Erythroblast (primary cell): ENCODE data around the gene XRCC5.

Source experiments
- GATA1 ChIP-seq: IDR thresholded peaks from 2 replicates; pipeline ENCODE4 v1.6.1; 2011; ENCODE audit warnings: low read depth, mild to moderate bottlenecking, control low read depth, low read length, moderate library complexity
- POLR2A ChIP-seq: IDR thresholded peaks from 2 replicates; pipeline ENCODE4 v1.6.1; 2011; ENCODE audit warnings: mild to moderate bottlenecking, low read length

DNA sequence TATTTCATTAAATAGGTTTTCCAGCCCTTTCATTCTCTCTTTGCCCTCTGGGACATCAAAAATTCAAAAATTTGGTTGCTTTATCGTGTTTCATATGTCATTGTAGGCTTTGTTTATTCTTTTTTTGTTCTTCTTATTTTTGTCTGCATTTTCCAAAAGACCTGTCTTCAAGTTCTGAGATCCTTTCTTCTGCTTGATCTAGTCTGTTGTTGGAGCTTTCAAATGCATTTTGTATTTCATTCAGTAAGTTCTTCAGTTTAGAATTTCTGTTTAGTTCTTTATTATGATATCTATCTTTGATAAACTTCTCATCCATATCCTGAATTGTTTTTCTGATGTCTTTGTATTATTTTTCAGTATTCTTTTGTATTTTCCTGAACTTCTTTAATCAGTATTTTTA, 123.6 kb downstream of the XRCC5 start:
- no peak for TF ChIP-seq POLR2A
- no peak for TF ChIP-seq GATA1
